ENCODE results near the gene GPR3.

The GPR3 gene

GRCh38 chr1:27400082-27400962, 7.9 kb downstream of the GPR3 start:
- DNase-seq (ENCODE audit: extremely low spot score): no peak
- ChIA-PET POLR2A (no interaction called here), CTCF (interaction anchor here (1.4 kb wide), 1 partner anchor 16 kb away, joined by 3 read pairs; no protein-coding TSS in a partner anchor)
- no peak for TF ChIP-seq ZNF384 (IDR thresholded peaks at IDR 0.05)
- no peak for TF ChIP-seq TARDBP (IDR thresholded peaks at IDR 0.05)
- TF ChIP-seq BHLHE40 (IDR thresholded peaks at IDR 0.05; ENCODE audit: borderline replicate concordance): no peak
- TF ChIP-seq SUZ12 (IDR thresholded peaks at IDR 0.05): no peak
- TF ChIP-seq L3MBTL2 (conservative IDR thresholded peaks at IDR 0.05): no peak
- TF ChIP-seq ARNT (IDR thresholded peaks at IDR 0.05): no peak
- TF ChIP-seq NFRKB (IDR thresholded peaks at IDR 0.05): no peak
- TF ChIP-seq LEF1 (IDR thresholded peaks at IDR 0.05; ENCODE audit: borderline replicate concordance): no peak
- no peak for TF ChIP-seq FOXK2 (IDR thresholded peaks at IDR 0.05)
- TF ChIP-seq SP1 (IDR thresholded peaks at IDR 0.05): no peak
- TF ChIP-seq HDGF (IDR thresholded peaks at IDR 0.05; ENCODE audit: borderline replicate concordance): no peak
- no peak for TF ChIP-seq CTBP1 (IDR thresholded peaks at IDR 0.05; ENCODE audit: borderline replicate concordance)
- no peak for TF ChIP-seq ELF4 (IDR thresholded peaks at IDR 0.05)
- TF ChIP-seq FOXM1 (IDR thresholded peaks at IDR 0.05; ENCODE audit: borderline replicate concordance): no peak
- TF ChIP-seq FOXA1 (IDR thresholded peaks at IDR 0.05): no peak
- no peak for TF ChIP-seq PKNOX1 (IDR thresholded peaks at IDR 0.05)

GRCh38 chr1:27400963-27401341, 8.5 kb downstream of the GPR3 start:
- CTCF ChIA-PET: interaction anchor here (1.4 kb wide), 1 partner anchor 15 kb away, joined by 3 read pairs; no protein-coding TSS in a partner anchor
- DNase-seq (ENCODE audit: extremely low spot score): no peak
- TF ChIP-seq FOXK2 (IDR thresholded peaks at IDR 0.05) (no peak), CTBP1 (IDR thresholded peaks at IDR 0.05; ENCODE audit: borderline replicate concordance) (no peak), ZNF384 (IDR thresholded peaks at IDR 0.05) (no peak), HDGF (IDR thresholded peaks at IDR 0.05; ENCODE audit: borderline replicate concordance) (no peak), NFRKB (IDR thresholded peaks at IDR 0.05) (no peak), BHLHE40 (IDR thresholded peaks at IDR 0.05; ENCODE audit: borderline replicate concordance) (no peak), LEF1 (IDR thresholded peaks at IDR 0.05; ENCODE audit: borderline replicate concordance) (no peak), SUZ12 (IDR thresholded peaks at IDR 0.05) (no peak)
- POLR2A ChIA-PET: no interaction called here

GRCh38 chr1:27402349-27402754, 9.9 kb downstream of the GPR3 start:
- POLR2A ChIA-PET: no interaction called here
- no peak for DNase-seq (ENCODE audit: extremely low spot score)
- CTCF ChIA-PET: interaction anchor here (1.4 kb wide), 1 partner anchor 36 kb away, joined by 3 read pairs; the partner anchor contains the start of gene MAP3K6
- TF ChIP-seq LEF1 (IDR thresholded peaks at IDR 0.05; ENCODE audit: borderline replicate concordance): no peak
- no peak for TF ChIP-seq ZNF384 (IDR thresholded peaks at IDR 0.05)
- no peak for TF ChIP-seq TARDBP (IDR thresholded peaks at IDR 0.05)
- no peak for TF ChIP-seq FOXM1 (IDR thresholded peaks at IDR 0.05; ENCODE audit: borderline replicate concordance)
- TF ChIP-seq FOXK2 (IDR thresholded peaks at IDR 0.05): no peak
- TF ChIP-seq ARNT (IDR thresholded peaks at IDR 0.05): no peak
- no peak for TF ChIP-seq NFRKB (IDR thresholded peaks at IDR 0.05)
- TF ChIP-seq CTBP1 (IDR thresholded peaks at IDR 0.05; ENCODE audit: borderline replicate concordance): no peak
- TF ChIP-seq PKNOX1 (IDR thresholded peaks at IDR 0.05): no peak
- TF ChIP-seq ELF4 (IDR thresholded peaks at IDR 0.05): no peak
- TF ChIP-seq HDGF (IDR thresholded peaks at IDR 0.05; ENCODE audit: borderline replicate concordance): no peak
- TF ChIP-seq BHLHE40 (IDR thresholded peaks at IDR 0.05; ENCODE audit: borderline replicate concordance): no peak
- TF ChIP-seq L3MBTL2 (conservative IDR thresholded peaks at IDR 0.05): no peak

GRCh38 chr1:27403065-27403726, 10.8 kb downstream of the GPR3 start:
- ChIA-PET CTCF (interaction anchor here (1.4 kb wide), 1 partner anchor 36 kb away, joined by 3 read pairs; the partner anchor contains the start of gene MAP3K6), POLR2A (no interaction called here)
- no peak for TF ChIP-seq HDGF (IDR thresholded peaks at IDR 0.05; ENCODE audit: borderline replicate concordance)
- peak; percentile 55 for TF ChIP-seq PKNOX1 (IDR thresholded peaks at IDR 0.05)
- no peak for TF ChIP-seq ZNF384 (IDR thresholded peaks at IDR 0.05)
- no peak for TF ChIP-seq CTBP1 (IDR thresholded peaks at IDR 0.05; ENCODE audit: borderline replicate concordance)
- TF ChIP-seq ELF4 (IDR thresholded peaks at IDR 0.05): no peak
- TF ChIP-seq SP1 (IDR thresholded peaks at IDR 0.05): no peak
- DNase-seq (ENCODE audit: extremely low spot score): no peak

GRCh38 chr1:27403931-27404330, 11.5 kb downstream of the GPR3 start:
- ChIA-PET POLR2A (no interaction called here), CTCF (no interaction called here)
- no peak for DNase-seq (ENCODE audit: extremely low spot score)
- no peak for TF ChIP-seq SUZ12 (IDR thresholded peaks at IDR 0.05)
- TF ChIP-seq BHLHE40 (IDR thresholded peaks at IDR 0.05; ENCODE audit: borderline replicate concordance): no peak
- TF ChIP-seq FOXA1 (IDR thresholded peaks at IDR 0.05): no peak
- no peak for TF ChIP-seq CTBP1 (IDR thresholded peaks at IDR 0.05; ENCODE audit: borderline replicate concordance)
- no peak for TF ChIP-seq FOXK2 (IDR thresholded peaks at IDR 0.05)
- no peak for TF ChIP-seq L3MBTL2 (conservative IDR thresholded peaks at IDR 0.05)
- no peak for TF ChIP-seq TARDBP (IDR thresholded peaks at IDR 0.05)

Data from HEK293T (cell line).